Nephron (organoid): ENCODE results near the gene PDE4B.

Experiments used
- H3K27ac Mint-ChIP-seq, 3 experiments: 2 replicates each; pipeline ENCODE4 v1.8.0; 2020; ENCODE audit warnings: mixed read lengths in 3 of 3, mild to moderate bottlenecking in 2 of 3, moderate library complexity in 1 of 3
- H3K27me3 Mint-ChIP-seq: 2 replicates; pipeline ENCODE4 v1.8.0; 2021; ENCODE audit warnings: low read depth, mild to moderate bottlenecking, moderate library complexity, mixed read lengths
- H3K36me3 Mint-ChIP-seq: 2 replicates; pipeline ENCODE4 v1.8.0; 2020; ENCODE audit warnings: low read depth, mixed read lengths
- H3K4me1 Mint-ChIP-seq: 2 replicates; pipeline ENCODE4 v1.8.0; 2020; ENCODE audit warnings: mixed read lengths
- H3K4me3 Mint-ChIP-seq, 3 experiments: 2 replicates each; pipeline ENCODE4 v1.8.0; 2020; ENCODE audit warnings: mild to moderate bottlenecking in 3 of 3, mixed read lengths in 3 of 3, moderate library complexity in 2 of 3
- H3K9me3 Mint-ChIP-seq: 2 replicates; pipeline ENCODE4 v1.8.0; 2020; ENCODE audit warnings: mixed read lengths
- CTCF ChIP-seq, 3 experiments: fragments of 200-600 bp; sonication (generic); IDR thresholded peaks; one replicate each; pipeline ENCODE4 v1.5.0; 2021; ENCODE audit warnings: antibody characterized with exemption in 3 of 3; ENCODE audit not compliant: unreplicated experiment in 3 of 3

The PDE4B gene

GRCh38 chr1:66283622-66284041, 490.9 kb downstream of the PDE4B start:
- peaks cover 26% of the 10 kb centered on the region for H3K4me1 Mint-ChIP-seq
- H3K9me3 Mint-ChIP-seq = no peaks in the 10 kb centered on the region
- H3K27me3 Mint-ChIP-seq = peaks cover 5% of the 10 kb centered on the region
- H3K4me3 Mint-ChIP-seq = no peak overlapping the region
- no peak overlapping the region for H3K27ac Mint-ChIP-seq
- no peak for TF ChIP-seq CTCF (IDR thresholded peaks at IDR 0.05; ENCODE audit: unreplicated experiment in 3 of 3)
- no peaks in the 10 kb centered on the region for H3K36me3 Mint-ChIP-seq

- Mint-ChIP-seq H3K27ac (no peak overlapping the region), H3K36me3 (no peaks in the 10 kb centered on the region), H3K4me3 (no peak overlapping the region), H3K4me1 (peaks cover 26% of the 10 kb centered on the region), H3K27me3 (peaks cover 5% of the 10 kb centered on the region), H3K9me3 (peaks cover 2% of the 10 kb centered on the region)
- no peak for TF ChIP-seq CTCF (IDR thresholded peaks at IDR 0.05; ENCODE audit: unreplicated experiment in 3 of 3)
Measured at GRCh38 chr1:66284746-66285145, 492.1 kb downstream of the PDE4B start.

- H3K36me3 Mint-ChIP-seq = no peaks in the 10 kb centered on the region
- H3K4me3 Mint-ChIP-seq = no peak overlapping the region
- TF ChIP-seq CTCF (IDR thresholded peaks at IDR 0.05; ENCODE audit: unreplicated experiment in 3 of 3) = no peak
- peaks cover 21% of the 10 kb centered on the region for H3K4me1 Mint-ChIP-seq
- peaks cover 2% of the 10 kb centered on the region for H3K9me3 Mint-ChIP-seq
- peaks cover under 1% of the 10 kb centered on the region for H3K27me3 Mint-ChIP-seq
- H3K27ac Mint-ChIP-seq = no peak overlapping the region
Measured at GRCh38 chr1:66285618-66286270, 493.0 kb downstream of the PDE4B start.

GRCh38 chr1:66286307-66286706, 493.6 kb downstream of the PDE4B start:
- H3K4me1 Mint-ChIP-seq = peaks cover 15% of the 10 kb centered on the region
- no peak overlapping the region for H3K4me3 Mint-ChIP-seq
- no peak for TF ChIP-seq CTCF (IDR thresholded peaks at IDR 0.05; ENCODE audit: unreplicated experiment in 3 of 3)
- H3K27ac Mint-ChIP-seq = no peak overlapping the region
- no peaks in the 10 kb centered on the region for H3K36me3 Mint-ChIP-seq
- peaks cover 2% of the 10 kb centered on the region for H3K9me3 Mint-ChIP-seq
- no peaks in the 10 kb centered on the region for H3K27me3 Mint-ChIP-seq

- no peak for TF ChIP-seq CTCF (IDR thresholded peaks at IDR 0.05; ENCODE audit: unreplicated experiment in 3 of 3)
- Mint-ChIP-seq H3K27ac (no peak overlapping the region), H3K27me3 (no peaks in the 10 kb centered on the region), H3K4me1 (peaks cover 6% of the 10 kb centered on the region), H3K36me3 (no peaks in the 10 kb centered on the region), H3K9me3 (peaks cover 2% of the 10 kb centered on the region), H3K4me3 (no peak overlapping the region)
Measured at GRCh38 chr1:66288048-66288447, 495.4 kb downstream of the PDE4B start.
